OCI-LY7 (cell line): ENCODE measurements around the gene VEPH1.

ENCODE experiments used
- EZH2phosphoT487 ChIP-seq: fragments of 200-600 bp; sonication (generic); IDR thresholded peaks from 2 replicates; pipeline ENCODE4 v1.6.1; 2018; ENCODE audit warnings: low read depth, borderline replicate concordance, mild to moderate bottlenecking, mixed run types, antibody characterized with exemption, low read length, moderate library complexity, mixed read lengths
- TF ChIP-seq, protein P1 (sequence below): fragments of 200-600 bp; sonication (generic); conservative IDR thresholded peaks from 2 replicates; pipeline ENCODE4 v1.5.1; 2014; ENCODE audit warnings: mild to moderate bottlenecking, antibody characterized with exemption, low read length, moderate library complexity, mixed read lengths

DNA sequence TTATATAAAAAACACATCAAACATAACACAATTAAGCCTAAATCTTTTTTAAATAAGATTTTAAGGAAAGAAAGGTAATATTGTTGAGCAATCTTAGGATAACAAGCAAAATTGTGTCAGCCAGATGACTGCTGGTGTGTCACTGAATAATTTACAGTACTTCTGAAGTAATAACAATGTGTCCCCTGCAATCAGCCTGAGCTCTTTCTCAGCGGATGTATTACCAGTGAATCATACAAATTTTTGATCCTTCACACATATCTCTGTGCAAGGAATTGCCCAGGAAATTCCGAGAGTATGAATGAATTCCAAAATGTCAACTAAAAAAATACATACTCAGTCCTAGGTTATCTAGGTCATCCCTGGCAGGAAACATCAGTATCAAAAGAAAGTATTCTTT lies 143.2 kb downstream of the VEPH1 start:
- TF ChIP-seq, protein P1, sequence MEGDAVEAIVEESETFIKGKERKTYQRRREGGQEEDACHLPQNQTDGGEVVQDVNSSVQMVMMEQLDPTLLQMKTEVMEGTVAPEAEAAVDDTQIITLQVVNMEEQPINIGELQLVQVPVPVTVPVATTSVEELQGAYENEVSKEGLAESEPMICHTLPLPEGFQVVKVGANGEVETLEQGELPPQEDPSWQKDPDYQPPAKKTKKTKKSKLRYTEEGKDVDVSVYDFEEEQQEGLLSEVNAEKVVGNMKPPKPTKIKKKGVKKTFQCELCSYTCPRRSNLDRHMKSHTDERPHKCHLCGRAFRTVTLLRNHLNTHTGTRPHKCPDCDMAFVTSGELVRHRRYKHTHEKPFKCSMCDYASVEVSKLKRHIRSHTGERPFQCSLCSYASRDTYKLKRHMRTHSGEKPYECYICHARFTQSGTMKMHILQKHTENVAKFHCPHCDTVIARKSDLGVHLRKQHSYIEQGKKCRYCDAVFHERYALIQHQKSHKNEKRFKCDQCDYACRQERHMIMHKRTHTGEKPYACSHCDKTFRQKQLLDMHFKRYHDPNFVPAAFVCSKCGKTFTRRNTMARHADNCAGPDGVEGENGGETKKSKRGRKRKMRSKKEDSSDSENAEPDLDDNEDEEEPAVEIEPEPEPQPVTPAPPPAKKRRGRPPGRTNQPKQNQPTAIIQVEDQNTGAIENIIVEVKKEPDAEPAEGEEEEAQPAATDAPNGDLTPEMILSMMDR = no peak
- TF ChIP-seq EZH2phosphoT487 = no peak
